Erythroblast (primary cell): ENCODE measurements around the gene FOXF1.

Experiments
- DNase-seq, 2 experiments: peaks; one replicate each; lab custom pipeline; 2025; lab: John Stamatoyannopoulos, UW
- GATA1 ChIP-seq: IDR thresholded peaks from 2 replicates; pipeline ENCODE4 v1.6.1; 2011; ENCODE audit warnings: low read depth, mild to moderate bottlenecking, control low read depth, low read length, moderate library complexity
- POLR2A ChIP-seq: IDR thresholded peaks from 2 replicates; pipeline ENCODE4 v1.6.1; 2011; ENCODE audit warnings: mild to moderate bottlenecking, low read length

FOXF1 gene

DNA sequence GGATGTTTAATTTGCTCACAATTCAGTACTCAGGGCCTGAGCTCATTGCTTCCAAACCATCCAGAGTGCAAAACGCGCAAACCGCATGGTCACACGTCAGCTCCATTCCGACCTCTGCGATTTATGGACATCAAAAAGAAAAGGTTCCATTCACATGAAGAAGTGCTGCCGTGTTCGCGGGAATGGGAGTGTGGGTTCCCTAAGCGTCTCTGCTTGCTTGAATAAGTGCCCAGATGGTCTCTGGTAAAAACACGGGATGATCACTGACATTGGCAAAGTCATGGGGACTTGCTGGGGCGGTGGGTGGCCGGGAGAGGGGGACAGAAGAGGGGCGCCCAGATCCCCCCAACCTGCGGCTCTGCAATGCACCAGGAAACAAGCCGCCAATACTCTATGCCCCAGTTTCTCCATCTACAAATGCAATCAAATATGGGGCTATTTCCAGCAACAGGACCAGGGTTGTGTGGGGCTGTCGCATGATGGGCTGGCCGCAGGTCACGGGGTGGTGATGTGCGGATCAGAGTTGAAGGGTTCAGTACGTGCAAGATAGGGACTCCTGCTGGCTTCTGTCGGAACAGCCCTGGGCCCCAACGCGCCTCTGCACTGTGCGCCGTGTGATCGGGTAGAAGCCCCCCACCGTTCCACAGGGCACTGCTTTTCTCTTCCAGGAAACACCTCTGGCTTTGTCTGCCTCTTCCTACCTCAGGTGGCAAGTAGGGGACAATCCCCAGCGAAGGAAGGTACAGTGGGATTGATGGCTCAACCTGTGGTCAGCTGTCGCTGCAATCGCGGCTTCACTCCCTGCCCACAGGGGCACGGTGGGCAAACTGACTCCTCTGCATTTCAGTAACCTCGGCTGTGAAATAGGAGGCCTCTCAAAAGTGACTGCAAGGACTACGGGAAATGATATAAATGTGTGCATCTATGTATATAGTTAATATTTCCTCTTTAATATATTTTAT lies 11.2 kb downstream of the FOXF1 start:
- DNase-seq: no peak
- TF ChIP-seq GATA1: no peak
- no peak for TF ChIP-seq POLR2A

DNA sequence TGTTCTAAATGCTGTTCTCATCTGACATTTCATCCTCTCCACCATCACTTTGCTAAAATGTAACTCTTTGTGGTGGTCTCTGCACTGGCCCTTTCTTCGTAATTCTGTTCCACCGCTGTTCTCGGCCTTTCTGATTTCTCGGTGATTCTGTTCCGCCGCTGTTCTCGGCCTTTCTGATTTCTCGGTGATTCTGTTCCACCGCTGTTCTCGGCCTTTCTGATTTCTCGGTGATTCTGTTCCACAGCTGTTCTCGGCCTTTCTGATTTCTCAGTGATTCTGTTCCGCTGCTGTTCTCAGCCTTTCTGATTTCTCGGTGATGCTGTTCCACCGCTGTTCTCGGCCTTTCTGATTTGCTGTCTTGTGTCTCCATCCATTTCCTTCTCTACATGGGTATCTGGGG lies 12.3 kb downstream of the FOXF1 start:
- no peak for TF ChIP-seq POLR2A
- TF ChIP-seq GATA1: no peak

DNA sequence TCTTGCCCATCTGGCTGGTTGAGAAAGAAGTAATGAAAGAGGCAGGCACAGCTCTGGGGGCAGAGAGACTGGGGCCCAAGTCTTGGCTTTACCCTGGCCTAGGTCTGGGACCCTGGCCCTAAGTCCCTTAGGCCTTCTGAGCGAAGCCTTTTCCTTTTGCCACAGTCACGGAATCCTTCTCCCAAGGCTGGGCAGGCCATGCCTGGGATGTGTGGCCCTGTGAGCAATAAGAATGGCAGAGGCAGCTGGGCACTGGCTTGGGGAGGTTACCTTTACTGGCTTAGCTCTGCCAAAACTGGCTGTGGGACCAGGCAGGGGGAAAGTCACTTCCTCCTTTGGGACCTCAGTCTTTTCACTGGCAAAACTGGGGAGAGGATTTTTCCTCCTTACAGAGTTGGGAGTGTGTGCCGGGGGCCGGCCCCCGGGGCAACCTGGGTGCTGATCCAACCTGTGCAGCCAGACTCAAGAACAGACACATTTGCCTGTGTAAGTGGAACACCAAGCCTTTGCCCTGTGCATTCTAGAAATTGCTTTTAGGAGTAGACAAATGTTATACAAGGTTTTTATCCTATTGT lies 12.9 kb downstream of the FOXF1 start:
- TF ChIP-seq POLR2A (no peak), GATA1 (no peak)
- no peak for DNase-seq

More for the DNA sequence above, 12.3 kb downstream of the FOXF1 start:
- DNase-seq: no peak

DNA sequence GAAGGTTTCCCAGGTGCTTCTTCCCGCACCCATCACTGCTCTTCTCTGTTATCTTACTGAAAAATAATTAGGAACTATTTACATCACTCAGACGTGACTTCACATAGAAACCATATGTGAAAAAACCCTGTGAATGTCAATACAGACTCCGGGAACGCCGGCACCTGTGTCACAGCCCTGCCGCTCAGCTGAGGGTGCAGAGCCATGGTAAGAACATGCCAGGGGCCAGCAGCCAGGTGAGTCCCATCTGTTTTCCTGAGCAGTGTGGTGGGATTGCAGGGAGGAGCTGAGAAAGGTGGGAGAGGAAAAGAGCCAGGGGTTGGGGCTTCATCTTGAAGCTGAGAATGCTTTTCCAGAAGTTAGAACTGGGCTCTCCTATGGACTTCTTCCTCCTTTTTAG lies 13.7 kb downstream of the FOXF1 start:
- no peak for DNase-seq

DNA sequence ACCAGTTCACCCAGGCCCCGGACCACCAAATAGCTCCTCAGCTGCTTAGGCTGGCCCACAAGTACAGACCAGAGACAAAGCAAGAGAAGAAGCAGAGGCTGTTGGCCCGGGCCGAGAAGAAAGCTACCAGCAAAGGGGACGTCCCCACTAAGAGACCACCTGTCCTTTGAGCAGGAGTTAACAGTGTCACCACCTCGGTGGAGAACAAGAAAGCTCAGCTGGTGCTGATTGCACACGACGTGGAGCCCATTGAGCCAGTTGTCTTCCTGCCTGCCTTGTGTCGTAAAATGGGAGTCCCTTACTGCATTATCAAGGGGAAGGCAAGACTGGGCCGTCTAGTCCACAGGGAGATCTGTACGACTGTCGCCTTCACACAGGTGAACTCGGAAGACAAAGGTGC lies 15.4 kb downstream of the FOXF1 start:
- no peak for DNase-seq
- TF ChIP-seq GATA1 (no peak), POLR2A (no peak)

More for the DNA sequence above, 13.7 kb downstream of the FOXF1 start:
- no peak for TF ChIP-seq GATA1
- TF ChIP-seq POLR2A: no peak

DNA sequence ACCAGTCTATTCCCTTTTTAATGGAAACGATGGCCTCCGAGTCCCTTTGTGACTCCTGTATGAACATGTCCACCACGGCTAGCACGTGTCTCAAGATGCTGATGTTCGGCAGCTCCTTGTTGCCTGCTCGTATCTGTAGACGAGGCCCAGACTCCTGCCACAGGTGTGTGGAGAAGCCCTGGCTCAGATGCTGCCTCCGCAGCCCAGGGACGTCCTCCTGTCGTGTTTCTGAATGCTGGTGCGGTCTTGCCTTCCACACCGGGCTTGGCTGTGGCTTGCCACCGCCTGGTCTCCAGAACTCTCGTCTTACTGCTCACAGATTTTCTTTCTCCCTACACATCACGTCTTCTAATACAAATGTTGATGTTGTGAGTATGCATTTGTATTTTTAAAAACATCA lies 17.0 kb downstream of the FOXF1 start:
- no peak for TF ChIP-seq POLR2A
- TF ChIP-seq GATA1: no peak

DNA sequence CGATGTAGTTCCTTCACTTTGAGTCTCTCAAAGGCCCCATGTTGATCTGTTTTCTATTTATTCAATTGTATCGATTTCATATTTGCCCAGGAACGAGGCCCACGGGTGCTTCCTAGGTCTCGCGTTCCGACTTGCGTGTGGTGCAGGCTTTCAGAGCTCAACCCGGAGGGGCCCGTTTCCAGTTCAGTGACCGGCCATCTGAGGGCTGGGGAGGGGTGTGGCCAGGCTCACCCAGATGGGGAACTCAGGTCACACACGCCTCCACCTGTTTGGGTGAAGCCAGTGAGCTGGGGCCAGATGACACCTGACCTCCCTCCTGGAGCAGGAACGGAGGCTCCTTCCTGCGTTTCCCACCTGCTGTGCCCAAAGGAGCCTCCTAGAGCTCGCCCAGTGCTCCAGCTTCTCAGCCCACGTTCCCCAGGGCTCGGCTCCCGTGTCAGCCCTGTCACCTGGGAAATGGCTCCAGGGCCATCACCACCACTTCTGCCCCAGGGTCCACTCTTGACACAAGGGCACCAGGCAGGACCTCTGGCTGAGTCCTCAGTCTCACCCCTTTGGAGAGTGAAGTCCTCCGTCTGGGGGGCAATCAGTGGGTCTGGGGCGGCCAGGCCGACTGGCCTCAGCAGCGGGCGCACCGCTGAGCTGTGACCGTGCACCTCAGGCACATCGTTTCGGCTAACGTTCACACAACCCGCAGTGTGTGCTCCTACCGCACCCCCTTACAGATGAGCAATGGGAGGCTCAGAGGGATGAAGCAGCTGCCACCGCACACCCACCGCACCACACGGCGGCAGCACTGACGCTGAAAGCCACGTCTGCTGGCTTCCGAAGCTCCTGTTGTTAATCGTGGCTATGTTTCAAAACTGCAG lies 18.0 kb downstream of the FOXF1 start:
- no peak for TF ChIP-seq GATA1
- no peak for TF ChIP-seq POLR2A
- no peak for DNase-seq

More for the DNA sequence above, 17.0 kb downstream of the FOXF1 start:
- no peak for DNase-seq

DNA sequence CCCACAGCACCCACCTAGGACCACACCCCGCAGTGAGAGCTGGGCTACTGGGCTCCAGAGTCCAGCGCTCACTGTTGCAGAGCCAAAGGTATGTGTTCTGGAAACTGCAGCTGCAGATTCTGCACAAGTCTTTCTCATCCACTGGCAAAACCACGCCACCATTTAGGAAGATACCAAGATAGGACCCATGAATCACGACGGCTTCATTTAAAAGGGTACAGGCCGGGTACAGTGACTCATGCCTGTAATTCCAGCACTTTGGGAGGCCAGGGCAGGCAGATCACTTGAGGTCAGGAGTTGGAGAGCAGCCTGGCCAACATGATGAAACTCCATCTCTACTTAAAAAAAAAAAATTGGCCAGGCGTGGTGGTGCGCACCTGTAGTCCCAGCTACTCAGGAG lies 18.8 kb downstream of the FOXF1 start:
- no peak for DNase-seq

DNA sequence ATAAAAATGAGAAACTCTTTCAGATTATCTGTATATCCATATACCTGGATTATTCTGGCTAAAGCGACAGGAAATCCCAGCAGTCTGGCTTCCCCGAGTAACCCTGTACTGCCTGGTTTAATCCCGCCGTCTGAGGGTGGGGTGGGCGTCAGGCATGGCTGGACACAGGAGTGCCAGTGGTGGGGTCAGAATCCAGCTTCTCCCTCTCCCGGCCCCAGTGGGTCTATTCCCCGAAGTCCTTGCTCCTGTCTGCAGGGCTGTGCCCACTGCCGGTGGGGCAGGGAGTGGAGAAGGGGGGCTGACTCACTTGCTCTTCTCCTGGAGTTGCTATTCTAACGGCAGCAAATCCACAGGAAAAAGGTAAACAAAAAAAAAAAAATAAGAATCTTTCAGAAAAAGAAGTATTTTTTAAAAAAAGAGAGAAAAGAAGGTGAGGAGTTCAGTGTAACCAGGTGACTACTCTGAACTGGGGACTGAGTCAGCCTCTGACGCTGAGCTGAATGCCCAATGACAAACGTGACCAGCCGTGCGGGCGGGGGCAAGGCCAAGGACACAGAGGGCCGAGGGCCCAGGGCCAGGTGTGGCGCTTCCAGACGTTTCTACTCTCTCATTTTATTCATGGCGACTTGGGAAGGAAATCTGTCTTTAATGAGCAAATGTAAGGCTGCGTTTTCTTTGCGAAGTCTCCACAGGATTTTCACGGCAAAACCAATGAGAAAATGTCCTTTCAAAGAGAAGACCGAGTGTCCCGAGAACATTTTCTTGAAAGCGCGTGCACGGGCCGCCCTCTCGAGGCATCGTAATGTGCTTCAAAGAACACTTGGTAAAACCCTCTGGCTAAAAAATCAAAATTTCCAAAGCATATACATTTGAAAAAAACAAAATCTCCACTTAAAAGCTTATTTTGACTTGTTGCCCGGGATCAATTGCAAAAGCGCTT lies 20.2 kb downstream of the FOXF1 start:
- TF ChIP-seq POLR2A (no peak), GATA1 (no peak)
- DNase-seq: no peak

More for the DNA sequence above, 18.8 kb downstream of the FOXF1 start:
- TF ChIP-seq POLR2A (no peak), GATA1 (no peak)

DNA sequence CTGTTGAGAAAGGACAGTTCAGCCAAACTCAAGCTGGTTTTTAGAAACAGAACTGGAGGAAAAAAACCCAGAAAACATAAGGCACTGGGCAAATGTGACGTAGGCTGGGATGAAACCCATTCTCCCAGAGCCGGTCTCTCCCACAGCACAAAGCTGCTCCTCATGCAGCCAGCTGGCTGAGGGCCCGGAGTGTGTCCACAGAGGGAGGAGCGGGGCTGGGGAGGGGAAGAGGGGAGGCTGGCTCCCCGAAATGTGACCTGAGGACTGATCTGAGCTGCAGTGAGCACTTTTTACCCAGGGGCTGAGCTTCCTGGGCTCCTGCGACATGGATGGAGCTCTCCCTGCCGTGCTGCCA lies 20.8 kb downstream of the FOXF1 start:
- TF ChIP-seq POLR2A: no peak
- TF ChIP-seq GATA1: no peak
- DNase-seq: no peak

DNA sequence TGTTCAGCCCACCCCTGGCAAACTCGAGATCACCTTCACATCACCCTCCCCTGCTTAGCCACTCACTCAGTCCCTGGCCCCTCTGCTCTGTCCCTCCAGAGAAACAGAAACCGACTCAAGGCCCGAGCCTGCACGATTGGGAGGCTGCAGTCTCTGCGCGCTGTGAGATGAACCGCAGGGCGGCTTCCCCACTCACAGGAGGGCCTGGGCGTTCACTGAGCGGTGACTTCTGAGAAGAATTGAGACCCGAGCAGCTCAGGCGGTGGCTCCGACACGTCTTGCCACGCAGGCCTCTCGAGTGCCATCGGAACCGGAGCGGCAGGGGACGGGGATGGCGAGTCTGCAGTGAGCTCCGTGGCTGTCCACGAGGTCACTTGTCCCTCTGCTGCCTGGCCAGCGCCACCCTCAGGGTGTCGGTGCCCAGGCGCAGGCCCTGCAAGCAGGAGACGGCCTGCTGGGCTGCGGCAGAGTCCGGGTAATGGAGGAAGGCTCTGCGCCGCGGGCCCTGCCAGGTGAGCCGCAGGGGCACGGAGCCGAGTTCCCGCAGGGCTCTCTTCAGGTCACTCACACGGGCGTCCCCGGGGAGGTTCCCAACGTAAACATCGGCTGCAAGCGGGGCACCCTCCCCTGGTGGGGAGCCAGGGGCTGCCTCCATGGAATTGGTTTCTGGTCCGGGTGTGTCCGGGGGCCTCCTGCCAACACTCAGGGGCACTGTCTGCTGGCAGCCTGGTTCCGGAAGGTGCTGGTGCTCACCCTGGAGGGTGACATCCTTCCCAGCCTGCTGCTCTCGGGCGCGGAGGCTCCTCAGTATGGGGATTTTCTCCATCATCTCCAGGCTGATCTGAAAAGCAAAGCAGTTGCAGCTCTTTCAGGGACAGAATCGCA lies 21.6 kb downstream of the FOXF1 start:
- no peak for DNase-seq
- TF ChIP-seq POLR2A (no peak), GATA1 (no peak)

DNA sequence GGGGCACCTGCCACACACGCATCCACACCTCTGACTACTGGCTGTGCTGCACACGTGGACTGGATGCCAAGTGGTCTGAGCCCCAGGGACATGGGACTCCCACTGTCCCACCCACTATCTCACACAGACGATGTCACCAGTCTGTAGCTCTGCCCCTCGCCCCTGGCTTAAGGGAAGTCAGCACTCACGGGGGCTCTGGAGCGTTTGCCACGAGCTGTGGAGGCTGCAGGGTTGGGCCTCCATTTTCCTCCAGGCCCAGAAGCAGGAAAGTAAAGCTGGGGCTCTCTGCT lies 22.1 kb downstream of the FOXF1 start:
- no peak for TF ChIP-seq POLR2A
- no peak for TF ChIP-seq GATA1
- no peak for DNase-seq

DNA sequence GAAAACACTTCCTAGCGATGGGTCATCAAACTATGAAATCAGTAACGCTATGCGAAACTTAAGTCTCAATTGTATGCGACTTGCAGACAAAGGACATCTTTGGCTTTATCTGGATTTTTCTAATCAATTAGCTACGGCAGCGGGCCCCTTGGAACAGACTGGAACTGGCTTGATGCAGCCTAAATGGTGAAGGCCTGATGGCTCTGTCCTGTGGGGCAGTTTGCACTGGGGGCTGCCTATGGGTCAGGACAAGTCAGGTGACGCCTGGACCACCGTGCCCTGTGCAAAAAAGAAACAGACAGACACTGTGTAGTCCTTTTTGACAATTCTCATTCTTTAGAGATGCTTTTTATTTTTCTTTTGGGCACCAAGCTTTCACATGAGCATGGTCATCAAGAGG lies 22.7 kb downstream of the FOXF1 start:
- DNase-seq: no peak
- TF ChIP-seq GATA1: no peak
- TF ChIP-seq POLR2A: no peak
